ENCODE measurements around the gene TYW5.
A peak's percentile ranks its signal among the peaks of the same experiment; 100 is the strongest.

Gene TYW5

DNA sequence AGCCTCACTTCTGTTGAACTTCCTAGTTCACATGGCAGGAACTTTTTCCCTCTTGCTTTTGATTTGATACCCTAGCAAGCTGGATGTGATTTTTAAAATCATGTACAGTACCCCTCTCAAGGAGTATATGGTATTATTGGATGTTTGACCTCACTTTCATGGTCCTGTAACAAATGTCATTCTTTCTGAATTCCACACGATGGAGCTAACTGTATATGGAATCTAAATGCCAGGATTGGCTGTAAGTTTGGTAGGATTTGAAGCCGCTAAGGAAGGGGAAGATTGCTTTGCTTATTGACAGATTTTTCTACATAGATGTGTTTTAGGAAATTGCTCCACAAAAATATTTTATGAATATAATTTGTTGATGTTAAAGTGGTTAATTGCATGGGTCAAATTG, 18.4 kb upstream of the TYW5 start:
- DNase-seq = peak; percentile 79 to 90

DNA sequence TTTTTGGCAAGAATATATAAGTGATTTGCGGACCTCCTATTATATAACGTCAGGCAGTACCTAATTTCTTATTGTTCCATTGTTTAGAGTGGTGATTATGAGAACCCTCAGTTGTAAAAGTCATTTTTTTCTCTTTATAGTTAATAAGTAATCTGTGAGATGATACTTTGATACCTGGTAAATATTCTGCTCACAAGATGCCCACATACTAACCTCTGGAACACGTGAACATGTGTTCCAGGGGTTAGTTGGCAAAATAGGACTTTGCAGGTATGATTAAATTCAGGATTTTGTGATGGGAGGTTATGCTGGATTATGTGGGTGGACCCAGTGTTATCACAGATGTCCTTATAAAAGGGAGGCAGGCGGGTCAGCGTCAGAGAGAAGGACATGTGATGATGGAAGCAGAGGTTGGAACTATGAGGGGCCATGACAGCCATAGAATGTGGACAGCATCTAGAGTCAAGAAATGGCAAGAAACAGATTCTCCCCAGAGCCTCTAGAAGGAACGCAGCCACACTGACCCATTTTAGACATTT, 16.9 kb upstream of the TYW5 start:
- no peak for DNase-seq

DNA sequence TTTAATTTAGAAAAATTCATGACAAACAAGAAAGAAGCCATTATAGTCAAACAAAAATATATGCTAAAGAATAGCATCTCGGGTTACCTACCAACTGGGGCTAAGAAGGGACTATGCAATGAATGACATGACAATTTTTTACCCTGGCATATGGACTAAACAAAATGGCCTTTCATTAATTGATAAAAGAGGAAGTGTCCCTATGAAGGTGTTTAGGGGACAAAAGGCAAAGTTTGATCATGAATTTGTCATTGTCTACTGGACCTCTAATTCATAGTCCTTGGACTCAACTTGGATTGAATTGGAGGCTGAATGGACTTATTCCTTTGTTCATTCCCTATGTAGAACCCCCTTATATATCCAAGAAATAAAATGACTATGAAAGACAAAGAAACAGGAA, 12.8 kb upstream of the TYW5 start:
- DNase-seq = no peak

DNA sequence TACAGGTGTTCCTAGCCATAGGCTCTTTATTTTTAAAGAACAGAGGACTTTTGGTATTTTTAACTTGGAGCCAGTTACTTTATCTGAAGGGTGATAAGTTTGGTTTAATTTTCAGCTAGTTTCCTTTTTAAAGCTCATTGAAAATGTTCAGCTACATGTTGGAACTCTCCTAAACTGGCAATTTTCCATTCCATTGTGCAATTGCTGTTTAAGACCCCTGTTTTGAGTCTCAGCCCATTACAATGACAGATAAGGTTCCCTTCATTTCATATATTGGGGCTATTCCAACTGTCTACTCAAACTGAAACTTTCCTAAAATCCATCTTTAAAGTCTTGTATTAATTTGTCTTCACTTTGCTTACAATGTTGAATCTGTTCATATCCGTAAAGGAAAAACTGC, 11.7 kb upstream of the TYW5 start:
- DNase-seq = no peak

DNA sequence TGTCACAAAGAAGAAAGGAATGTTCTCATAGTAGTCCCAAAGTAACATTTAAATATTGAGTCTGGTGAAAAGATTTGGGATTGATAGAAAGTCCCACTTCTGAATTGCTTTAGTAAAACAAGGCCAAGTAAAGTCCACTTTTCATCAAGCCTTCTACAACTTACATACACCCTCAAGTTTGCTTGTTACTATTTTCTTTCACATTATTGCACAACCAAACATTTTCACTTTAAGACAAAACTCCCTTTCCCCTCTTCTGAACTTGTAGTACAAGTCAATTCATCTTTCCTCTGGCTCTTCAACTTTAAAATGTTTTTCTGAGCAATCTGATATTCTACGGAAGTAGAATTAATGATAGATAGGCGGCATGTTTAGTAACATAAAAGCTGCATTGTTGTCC, 11.1 kb upstream of the TYW5 start:
- DNase-seq = no peak

DNA sequence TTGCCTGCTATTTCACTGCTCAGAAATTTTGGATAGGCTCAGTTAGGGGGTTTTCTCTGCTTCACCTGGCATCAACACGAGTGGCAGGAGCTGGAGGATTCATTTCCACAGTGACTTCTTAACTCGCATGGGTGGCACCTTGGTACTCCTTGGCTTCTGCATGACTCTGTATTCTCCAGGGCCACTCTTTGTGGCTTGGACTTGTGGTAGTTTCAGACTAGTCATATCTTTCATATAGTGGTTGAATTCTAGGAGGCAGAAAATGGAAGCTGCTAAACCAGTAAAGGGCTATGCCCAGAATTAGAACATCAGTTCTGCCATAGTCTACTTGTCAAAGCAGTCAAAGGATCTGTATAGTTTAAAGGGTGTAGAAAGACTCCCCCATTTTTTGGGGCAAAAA, 6.9 kb upstream of the TYW5 start:
- DNase-seq = no peak

DNA sequence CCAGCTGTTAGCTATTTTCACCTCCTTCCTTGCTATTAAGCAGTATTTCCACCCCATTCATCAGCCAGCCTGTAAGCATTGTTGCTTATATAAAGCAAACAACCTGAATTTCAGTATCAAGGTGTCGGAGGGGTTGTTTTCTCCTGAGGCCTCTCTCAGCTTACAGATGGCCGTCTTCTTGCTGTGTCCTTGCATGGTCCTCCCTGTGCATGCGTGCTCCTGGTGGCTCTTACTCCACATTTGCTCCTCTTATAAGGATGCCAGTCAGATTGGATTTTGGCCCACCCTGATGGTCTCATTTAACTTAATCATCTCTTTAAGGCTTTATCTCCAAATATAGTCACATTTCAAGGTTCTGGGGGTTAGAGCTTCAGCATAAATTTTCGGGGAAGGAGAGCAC, 2.7 kb upstream of the TYW5 start:
- no peak for DNase-seq

DNA sequence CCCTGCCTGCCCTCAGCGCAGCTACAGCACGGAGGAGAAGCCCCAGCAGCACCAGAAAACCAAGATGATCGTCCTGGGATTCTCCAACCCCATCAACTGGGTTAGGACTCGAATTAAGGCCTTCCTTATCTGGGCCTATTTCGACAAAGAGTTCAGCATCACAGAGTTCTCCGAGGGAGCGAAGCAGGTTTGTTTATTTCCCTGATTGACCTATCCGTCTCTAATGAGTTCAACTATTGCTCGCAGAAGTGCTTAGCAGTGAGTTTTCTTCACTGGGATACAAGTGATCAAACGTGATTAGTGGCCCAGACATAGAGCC, 730 bp upstream of the TYW5 start:
- no peak for DNase-seq

DNA sequence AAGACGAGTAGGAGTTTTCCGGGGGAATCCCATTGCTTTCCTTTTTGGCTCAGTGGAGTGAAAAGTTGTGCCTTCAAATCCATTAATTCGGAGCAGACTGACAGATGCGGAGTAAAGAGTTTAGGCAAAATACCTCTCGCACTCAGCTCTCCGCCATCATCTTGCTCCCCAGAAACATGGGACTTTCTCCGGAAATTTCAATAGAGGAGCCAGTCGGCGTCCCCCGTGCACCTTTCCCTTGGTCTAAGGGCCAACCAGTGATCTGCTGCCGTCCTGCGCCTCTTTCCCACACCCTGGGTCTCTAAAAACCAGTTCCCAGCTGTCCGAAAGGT, 318 bp downstream of the TYW5 start:
- peak; percentile 83 to 89 for DNase-seq

DNA sequence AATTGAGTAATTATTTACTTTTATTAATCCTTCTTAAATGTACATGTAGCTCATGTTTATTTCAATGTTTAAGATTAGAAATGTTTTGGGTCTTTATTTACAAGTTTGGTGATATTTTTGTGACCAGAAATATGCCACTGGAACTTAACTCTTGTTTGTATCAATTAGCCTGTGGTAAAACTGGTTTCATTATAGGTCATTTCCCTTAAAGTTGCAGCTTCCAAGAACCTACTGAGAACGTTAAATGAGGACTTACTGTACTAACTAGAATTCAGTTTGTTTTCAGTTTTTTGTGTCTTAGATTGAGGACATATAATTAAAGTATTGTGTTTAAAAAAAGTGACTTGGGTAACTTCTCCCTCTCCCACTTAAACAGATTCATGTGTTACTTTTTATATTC, 4.3 kb downstream of the TYW5 start:
- no peak for DNase-seq

DNA sequence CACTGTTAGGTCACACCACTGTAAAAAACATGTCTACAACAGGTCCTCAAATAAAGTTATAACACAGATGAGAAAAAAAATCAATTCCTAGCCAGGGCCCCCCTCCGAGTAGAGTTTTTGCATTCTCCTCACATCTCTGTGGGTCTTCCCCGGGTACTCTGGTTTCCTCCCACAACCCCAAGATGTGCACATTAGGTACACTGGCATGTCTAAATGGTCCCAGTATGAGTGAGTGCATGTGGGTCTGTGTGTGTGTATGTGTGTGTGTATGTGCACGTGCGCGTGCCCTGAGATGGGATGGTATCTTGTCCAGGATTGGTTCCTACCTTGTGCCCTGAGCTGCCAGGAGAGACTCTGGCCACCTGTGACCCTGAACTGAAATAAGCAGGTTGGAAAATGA, 4.9 kb downstream of the TYW5 start:
- DNase-seq = no peak

DNA sequence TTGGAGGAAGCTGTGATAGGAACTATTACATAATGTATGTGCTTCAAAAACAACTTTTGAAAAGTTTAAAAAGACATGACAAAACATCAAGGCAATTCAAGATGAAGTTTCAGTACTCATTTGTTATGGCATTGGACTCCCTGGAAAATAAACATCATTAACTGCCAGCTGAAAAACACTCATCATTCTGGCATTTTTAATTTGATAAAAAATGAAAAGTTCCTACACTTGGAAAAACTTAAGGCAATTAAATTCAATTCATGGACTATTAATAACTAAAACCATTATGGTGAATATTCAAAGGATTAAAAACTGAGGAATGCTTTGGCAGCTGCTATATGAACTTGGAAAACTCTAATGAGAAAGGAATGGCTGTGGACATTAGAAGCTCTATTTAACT, 8.5 kb downstream of the TYW5 start:
- no peak for DNase-seq

DNA sequence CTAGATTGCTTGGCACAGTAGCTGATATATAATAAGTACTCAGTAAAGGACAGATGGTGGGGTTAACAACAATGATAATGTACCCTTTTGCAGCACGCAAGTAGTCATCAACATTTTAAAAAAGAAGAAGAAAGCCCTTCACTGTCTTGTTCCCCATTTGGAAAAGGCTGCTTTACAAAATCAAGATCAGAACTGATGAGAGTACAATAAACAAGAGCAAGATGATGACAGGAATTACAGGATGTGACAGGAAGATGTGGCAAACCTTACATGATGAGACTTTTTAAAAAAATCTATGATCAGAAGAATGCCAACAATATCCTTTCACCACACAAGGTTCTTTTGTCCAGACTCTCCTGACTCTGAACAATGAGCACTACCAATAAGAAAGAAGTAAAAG, 9.1 kb downstream of the TYW5 start:
- no peak for DNase-seq

DNA sequence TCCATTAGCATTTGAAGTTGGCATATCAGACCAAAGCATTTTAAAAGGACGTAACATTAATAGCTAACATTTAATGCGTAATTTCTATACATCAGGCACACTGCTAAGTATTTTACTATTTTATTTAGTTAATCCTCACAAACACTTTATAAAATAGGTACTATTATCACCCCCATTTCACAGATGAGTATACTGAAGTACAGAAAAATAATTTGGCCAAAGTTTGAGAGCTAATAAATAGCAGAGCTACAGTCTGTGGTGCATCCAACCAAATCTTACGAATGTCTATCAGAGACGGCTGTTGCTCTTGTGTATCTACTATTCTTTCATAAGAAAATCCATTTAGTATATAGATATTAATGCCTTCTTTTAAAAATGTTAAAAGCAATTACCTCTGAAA, 11.9 kb downstream of the TYW5 start:
- no peak for DNase-seq

DNA sequence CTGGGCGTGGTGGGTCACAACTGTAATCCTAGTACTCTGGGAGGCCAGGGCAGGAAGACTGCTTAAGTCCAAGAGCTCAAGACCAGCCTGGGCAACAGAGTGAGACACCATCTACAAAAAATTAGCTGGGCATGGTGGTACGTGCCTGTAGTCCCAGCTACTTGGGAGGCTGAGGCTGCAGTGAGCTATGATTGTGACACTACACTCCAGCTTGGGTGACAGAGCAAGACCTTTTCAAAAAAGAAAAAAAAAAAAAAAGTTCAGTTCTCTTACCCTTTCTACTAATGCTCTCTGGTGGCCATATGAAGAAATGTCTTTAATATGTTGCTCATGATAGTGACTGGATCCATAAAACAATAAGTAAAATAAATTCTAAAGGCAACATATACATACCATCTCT, 14.9 kb downstream of the TYW5 start:
- DNase-seq = peak; percentile 86 to 97

DNA sequence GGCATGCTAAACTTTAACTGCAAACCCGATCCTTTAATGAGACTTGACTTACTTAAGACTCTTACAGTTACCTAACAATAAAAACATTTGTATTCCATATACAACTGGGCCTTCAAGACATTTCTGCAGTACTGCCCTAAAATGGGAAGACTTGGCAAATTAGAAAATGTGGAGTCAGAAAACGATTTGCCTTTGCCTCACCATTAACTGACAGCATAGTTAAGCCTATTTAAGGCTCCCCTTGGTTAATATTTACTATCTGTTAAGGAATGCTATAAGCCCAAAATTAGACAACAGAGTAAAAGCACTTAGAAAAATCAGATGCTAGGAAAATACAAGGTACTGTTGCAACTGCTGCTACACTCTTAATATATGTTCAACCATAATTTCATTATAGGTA, 18.7 kb downstream of the TYW5 start:
- DNase-seq = no peak

DNA sequence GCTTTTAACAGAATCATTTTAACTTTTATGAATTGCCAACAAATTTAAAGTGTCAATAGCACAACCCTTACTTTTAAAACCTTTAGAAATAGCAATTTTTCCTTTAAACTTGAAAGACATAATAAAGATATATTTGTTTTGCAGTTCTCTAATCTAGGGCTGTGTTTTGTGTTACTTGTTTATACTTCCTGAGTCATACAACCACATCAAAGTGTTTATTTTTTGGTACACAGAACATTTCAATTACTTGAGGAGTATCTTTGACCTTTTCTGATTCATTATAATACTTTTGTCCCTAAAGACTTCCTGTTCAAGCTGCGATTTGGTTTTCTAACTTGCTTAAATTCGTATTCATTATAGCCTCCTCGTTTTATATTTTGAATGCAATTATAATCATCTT, 21.8 kb downstream of the TYW5 start:
- DNase-seq = no peak

DNA sequence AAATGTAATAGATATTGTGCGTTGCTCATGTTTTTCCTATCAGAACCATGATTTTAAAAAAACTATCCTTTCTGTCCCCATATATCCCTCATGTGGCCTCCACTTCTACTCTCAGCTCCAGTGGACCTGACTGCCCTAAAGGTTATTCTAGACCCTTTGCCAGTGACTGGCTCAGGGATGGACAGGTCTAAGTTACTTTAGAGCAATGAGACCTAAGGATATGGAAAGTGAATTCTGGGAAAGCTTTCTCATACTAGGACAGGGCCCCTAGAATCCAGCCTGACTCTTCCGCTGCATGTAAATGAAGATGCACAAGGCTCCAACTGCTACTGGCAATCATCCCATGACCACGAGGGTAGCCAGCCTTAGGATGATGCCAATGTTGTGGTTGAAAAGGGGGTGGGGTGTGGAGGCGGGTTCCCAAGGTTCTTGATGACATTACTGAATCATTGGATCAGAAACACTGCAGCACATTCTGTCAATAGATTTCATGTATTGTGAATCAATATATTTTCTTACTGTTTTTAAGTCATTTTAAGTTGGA, 22.9 kb downstream of the TYW5 start:
- DNase-seq = no peak

DNA sequence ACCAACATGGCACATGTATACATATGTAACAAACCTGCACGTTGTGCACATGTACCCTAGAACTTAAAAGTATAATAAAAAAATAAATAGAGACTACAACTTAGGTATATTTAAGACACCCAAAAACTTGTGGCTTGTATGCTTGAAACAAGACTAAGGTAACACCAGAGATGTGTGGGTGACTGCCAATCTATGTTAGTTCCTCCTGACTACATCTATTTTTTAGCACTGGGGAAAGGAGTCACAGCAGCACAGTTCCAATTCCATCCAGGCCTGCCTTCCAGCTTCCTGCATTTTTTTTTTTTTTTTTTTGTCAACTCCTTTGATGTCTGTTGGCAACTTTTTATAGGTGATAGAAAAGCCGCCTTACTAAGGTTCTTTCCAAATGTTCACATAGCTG, 26.0 kb downstream of the TYW5 start:
- DNase-seq = no peak

DNA sequence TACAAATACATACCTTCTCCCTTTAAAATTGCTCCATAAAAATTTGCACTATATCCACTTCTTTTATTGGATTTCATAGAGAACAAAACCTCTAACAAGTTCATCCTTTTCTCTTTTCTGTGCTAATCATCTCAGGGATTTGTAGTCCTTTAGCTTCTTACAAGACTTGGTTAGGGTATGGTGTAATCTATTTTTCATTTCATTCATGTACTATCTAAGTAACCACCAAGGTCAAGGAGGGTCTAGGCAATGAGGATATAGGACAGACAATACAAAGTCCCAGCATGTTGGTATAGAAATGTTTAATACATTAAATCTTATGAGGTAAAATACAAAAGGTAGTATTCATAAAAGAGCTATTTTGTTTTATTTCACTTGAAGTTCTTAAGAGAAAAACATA, 26.7 kb downstream of the TYW5 start:
- no peak for DNase-seq

DNA sequence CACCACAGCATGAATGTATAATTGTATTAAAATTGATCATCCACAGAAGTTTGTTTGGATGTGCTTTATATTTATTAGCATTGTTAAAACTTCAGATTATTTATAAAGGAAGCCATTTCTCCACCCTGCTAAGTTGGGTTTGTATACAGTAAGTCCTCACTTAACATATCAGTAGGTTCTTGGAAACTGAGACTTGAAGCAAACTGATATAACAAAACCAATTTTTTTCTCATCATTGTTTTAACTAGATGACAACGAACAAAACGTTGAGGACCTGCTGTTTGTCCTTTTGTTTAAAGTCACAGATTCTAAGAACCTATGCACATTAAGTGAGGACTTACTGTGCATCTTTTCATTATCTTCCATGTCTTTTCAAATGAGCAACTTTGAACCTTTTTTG, 27.1 kb downstream of the TYW5 start:
- DNase-seq = no peak

DNA sequence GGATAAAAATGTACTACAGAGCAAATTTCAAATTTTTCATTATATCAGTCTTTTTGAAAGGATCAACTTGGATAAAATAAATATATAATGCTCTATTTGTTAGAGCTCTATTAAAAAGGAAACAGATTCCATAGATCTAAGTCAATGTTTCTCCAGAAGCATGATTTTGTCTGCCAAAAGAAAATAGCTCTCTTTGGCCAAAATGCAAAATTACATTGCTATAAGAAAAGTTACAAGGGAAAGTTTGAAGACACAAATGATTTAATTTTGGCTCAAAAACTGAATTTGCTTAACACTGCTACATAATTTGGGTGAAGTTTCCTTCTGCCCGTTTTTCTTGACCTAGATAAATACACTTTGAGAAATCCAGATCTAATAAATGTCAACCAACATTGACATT, 28.5 kb downstream of the TYW5 start:
- DNase-seq = no peak

DNA sequence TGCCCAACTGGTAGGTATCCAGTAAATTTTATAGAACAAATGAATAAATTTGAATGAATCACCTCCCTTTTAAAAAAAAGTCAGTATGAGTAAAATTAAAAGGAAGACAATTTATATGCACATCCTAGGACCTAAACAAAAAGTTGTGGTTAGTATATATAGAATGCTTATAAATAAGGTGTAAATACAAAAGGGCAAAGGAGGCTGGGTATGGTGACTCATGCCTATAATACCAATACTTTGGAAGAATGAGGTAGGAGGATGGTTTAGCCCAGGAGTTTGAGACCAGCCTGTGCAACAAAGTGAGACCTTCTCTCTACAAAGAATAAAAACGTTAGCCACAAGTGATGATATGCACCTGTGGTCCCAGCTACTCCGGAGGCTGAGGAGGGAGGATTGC, 31.4 kb downstream of the TYW5 start:
- no peak for DNase-seq

DNA sequence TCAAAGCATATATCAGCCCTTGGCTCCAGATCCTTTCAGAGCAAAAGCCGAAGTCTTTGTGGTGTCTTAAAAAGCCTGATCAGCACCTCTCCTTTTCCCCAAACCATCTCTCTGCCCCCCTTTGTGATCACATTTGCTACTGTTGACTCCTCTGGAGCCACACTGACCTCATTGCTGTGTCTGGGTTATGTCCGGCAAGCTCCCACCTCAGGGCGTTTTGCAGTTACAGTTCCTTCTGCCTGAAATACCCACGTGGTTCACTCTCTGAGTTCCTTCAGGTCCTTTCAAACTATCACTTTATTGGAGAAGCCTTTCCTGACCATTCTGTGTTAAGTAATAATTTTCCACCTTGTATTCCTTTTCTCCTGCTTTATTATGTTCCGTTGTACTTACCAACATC, 32.4 kb downstream of the TYW5 start:
- no peak for DNase-seq

DNA sequence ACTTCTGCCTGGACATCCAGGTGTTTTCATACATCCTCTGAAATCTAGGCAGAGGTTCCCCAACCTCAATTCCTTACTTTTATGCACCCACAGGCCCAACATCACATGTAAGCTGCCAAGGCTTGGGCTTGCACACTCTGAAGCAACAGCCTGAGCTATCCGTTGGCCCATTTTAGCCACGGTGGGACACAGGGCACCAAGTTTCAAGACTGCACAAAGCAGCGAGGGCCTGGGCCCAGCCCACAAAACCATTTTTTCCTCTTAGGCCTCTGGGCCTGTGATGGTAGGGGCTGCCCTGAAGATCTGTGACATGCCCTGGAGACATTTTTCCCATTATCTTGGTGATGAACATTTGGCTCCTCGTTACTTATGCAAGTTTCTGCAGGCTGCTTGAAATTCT, 38.3 kb downstream of the TYW5 start:
- no peak for DNase-seq

DNA sequence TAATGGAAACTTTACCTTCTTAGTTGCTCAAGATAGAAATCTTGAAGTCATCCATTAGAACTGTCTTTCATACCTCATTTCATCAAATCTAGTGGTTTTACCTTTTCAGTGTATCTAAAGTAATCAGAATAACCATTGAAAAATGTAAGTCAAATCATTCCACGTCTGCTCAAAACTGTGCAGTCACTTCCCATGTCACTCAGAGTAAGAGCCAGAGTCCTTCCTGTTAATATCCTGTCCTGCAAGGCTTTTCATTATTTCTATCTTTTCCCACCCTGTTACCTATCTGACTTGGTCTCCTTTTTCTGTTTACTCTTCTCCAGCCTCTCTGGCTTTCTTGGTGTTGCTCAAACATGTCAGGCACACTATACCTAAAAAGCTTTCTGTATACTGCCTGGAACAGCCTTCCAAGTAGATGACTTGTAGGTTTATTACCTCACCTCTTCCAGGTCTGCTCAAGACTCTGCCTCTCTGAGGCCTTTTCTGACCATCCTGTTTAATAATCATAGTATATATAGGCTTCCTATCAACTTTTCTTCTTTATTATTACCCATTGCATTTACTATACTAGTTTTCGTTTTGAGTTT, 40.8 kb downstream of the TYW5 start:
- DNase-seq = peak in 1 of 2 experiments; percentile 15
